Measurements from ENCODE around the gene ANKRD52.
"Not testable (repeated sequence)": the region's sequence is repeated elsewhere in the genome, so short reads cannot be mapped to it uniquely, and the experiment has no call there.

ANKRD52 gene

DNA sequence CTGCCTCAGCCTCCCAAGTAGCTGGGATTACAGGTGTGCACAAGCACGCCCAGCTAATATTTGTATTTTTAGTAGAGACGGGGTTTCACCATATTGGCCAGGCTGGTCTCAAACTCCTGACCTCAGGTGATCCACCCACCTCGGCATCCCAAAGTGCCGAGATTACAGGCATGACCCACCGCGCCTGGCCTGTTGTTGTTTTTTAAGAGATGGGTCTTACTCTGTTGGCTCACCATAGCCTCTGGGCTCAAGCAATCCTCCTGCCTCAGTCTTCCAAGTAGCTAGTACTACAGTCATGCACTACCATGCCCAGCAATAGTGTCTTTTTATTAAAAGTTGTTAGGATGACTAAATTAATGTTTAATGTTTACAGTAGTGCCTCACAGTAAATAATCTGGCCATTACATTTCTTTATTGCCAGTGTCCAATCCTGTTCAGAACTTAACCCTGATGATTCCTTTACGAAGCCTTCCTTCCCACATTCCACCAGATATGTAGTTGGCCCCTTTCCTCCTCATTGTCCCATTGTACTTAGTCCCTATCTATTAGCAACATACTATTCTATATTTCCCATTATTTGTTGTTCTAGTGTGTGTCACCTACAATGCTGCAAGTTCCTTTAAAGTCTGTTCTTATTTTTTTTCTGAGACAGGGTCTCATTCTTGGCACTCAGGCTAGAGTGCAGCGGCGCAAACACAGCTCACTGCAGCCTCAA is 60.1 kb downstream of the ANKRD52 start:
- TF ChIP-seq, protein P1, sequence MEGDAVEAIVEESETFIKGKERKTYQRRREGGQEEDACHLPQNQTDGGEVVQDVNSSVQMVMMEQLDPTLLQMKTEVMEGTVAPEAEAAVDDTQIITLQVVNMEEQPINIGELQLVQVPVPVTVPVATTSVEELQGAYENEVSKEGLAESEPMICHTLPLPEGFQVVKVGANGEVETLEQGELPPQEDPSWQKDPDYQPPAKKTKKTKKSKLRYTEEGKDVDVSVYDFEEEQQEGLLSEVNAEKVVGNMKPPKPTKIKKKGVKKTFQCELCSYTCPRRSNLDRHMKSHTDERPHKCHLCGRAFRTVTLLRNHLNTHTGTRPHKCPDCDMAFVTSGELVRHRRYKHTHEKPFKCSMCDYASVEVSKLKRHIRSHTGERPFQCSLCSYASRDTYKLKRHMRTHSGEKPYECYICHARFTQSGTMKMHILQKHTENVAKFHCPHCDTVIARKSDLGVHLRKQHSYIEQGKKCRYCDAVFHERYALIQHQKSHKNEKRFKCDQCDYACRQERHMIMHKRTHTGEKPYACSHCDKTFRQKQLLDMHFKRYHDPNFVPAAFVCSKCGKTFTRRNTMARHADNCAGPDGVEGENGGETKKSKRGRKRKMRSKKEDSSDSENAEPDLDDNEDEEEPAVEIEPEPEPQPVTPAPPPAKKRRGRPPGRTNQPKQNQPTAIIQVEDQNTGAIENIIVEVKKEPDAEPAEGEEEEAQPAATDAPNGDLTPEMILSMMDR (IDR thresholded peaks at IDR 0.05; ENCODE audit: low read depth, low read length): no peak
- in situ Hi-C loops (cut with HindIII; ENCODE audit: low sequenced_read_pairs): no loop called here
- DNase-seq (ENCODE audit: low read depth, low spot score): no peak
- H3K4me3 ChIP-seq (ENCODE audit: low read depth, low read length): no peak overlapping the region

DNA sequence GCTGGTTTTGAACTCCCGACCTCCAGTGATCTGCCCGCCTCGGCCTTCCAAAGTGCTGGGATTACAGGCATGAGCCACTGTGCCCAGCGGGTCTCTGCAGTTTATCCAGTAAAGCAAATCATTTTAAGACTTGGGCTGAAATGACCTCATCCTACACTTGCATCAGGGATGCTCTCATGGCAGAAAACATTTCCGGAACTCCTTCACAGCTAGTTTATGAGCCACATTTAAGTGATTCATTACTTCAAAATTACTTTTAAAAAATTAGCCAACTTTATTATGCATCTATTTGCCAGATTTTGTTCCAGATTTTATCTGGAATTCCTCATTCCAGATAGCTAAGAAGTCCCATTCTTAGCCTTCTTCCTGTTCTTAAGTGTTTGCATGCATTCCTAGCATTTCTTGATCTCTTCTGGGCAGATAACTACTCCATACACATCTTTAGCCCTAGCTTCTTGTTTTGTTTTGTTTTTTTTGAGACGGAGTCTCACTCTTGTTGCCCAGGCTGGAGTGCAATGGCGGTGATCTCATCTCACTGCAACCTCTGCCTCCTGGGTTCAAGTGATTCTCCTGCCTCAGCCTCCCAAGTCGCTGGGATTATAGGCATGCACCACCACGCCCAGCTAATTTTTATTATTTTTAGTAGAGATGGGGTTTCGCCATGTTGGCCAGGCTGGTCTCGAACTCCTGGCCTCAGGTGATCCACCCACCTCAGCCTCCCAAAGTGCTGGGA is 61.2 kb downstream of the ANKRD52 start:
- H3K4me3 ChIP-seq (ENCODE audit: low read depth, low read length); in situ Hi-C loops (cut with HindIII; ENCODE audit: low sequenced_read_pairs): not testable (repeated sequence)
- peak; percentile 77 for DNase-seq (ENCODE audit: low read depth, low spot score)

DNA sequence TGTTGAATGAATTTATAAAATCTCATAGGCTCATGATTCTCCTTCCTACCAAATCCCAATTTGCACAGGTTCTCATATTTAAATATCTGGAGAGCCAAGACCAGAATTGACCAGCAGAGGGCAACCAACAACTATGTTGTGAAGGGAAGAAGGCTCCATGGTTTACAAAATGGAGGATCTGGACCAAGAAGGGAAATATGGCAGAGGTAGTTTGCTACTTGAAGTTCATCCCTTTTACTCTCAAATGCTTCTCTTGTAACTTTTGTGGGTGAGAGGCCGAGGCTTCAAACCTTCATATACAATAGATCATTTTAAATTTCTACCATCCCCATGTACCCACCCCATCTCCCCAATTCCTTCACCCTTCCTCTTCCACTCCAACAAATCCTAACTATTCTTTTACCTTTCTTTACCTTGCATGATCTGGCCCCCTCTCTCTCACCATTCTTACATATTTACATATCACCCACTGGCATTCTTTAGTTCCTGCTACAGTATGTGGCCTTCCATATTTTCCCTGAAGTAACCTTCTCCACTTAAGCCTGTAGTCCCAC is 65.1 kb downstream of the ANKRD52 start:
- DNase-seq (ENCODE audit: low read depth, low spot score): peak; percentile 89
- no peak overlapping the region for H3K4me3 ChIP-seq (ENCODE audit: low read depth, low read length)
- TF ChIP-seq, protein P1 (IDR thresholded peaks at IDR 0.05; ENCODE audit: low read depth, low read length): peak; percentile 74
- in situ Hi-C loops (cut with HindIII; ENCODE audit: low sequenced_read_pairs): no loop called here

DNA sequence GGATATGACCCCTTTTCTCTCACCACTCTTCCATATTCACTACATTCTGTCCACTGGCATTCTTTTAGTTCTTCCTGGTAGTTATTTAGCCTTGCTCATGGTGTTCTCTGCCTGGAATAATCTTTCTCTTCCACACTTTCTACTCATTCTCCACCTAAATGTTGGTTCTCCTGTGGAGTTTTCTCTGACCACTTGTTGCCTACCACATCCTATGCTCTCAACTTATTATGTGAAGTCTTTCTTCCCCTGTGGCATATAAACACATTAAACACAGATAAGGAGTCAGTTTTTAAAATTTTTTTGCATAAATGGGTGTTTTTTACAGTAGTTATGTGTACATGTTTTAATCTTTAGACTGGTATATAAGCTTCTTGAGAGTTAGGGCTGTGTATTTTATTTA is 65.6 kb downstream of the ANKRD52 start:
- H3K4me3 ChIP-seq (ENCODE audit: low read depth, low read length): no peak overlapping the region
- in situ Hi-C loops (cut with HindIII; ENCODE audit: low sequenced_read_pairs): no loop called here
- TF ChIP-seq, protein P1 (IDR thresholded peaks at IDR 0.05; ENCODE audit: low read depth, low read length): no peak
- no peak for DNase-seq (ENCODE audit: low read depth, low spot score)

DNA sequence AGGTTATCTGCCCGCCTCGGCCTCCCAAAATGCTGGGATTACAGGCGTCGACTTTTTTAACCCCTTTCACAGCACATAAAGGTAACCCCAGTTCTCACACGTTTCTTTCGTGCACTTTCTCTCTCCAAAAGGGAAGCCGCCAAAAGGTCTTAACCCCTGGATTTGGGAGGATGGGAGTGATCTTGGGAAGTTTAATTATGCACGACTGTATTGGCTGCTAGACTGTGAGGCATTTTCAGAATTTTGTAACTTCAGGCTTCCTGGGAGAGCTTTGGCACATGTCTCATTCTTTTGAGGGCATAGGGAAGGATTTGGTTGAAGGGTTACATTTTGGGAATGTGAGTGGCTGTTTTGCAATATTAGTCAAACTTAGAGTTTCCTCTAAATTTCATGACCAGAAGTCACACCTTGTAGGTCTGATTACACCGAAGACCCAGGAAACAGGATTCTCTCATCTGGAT is 67.5 kb downstream of the ANKRD52 start:
- no peak for DNase-seq (ENCODE audit: low read depth, low spot score)
- TF ChIP-seq, protein P1 (IDR thresholded peaks at IDR 0.05; ENCODE audit: low read depth, low read length): no peak
- H3K4me3 ChIP-seq (ENCODE audit: low read depth, low read length): peak overlapping the region; percentile 77
- in situ Hi-C loops (cut with HindIII; ENCODE audit: low sequenced_read_pairs): no loop called here

DNA sequence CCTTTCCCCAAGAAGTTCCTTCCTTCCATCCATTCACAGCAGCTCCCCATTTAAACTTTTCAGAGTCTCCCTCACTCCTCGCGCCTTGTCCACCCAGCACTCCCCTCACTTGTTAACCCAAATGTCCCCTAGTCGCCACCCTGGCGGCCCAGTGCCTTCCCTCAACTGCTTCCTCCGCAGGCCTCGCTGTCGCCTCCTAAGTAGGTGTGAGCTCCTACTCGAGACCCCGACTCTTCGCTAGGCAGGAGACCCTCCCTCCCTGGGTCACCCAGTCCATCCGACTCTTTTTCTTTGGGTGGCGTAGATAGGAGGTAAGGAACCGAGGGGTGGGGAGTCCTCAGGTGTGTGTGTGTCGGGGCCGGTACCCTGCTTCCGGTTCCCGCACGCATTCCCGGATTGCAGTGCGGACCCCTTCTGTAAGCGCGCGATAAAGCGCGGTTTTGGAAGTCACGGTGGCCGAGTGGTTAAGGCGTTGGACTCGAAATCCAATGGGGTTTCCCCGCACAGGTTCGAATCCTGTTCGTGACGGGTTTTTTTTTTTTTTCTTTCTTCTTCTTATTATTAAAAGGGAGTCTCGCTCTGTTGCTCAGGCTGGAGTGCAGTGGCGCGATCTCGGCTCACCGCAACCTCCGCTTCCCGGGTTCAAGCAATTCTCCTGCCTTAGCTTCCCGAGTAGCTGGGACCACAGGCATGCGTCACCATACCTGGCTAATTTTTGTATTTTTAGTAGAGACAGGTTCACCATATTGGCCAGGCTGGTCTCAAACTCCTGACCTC is 68.1 kb downstream of the ANKRD52 start:
- in situ Hi-C loops (cut with HindIII; ENCODE audit: low sequenced_read_pairs): no loop called here
- peak; percentile 88 for DNase-seq (ENCODE audit: low read depth, low spot score)
- TF ChIP-seq, protein P1 (IDR thresholded peaks at IDR 0.05; ENCODE audit: low read depth, low read length): no peak
- peak overlapping the region; percentile 77 for H3K4me3 ChIP-seq (ENCODE audit: low read depth, low read length)

Measured in astrocyte of the spinal cord (primary cell).